Brain microvascular endothelial cell (primary cell): ENCODE results near the gene HSPA6.
"Not testable (repeated sequence)": the region's sequence is repeated elsewhere in the genome, so short reads cannot be mapped to it uniquely, and the experiment has no call there.

Experiments
- DNase-seq: peaks from one replicate; pipeline ENCODE4 v3.0.0-alpha.2; 2020
- H3K27ac ChIP-seq: fragments of 250-450 bp; sonication (Bioruptor Pico); 2 replicates; pipeline ENCODE4 v1.5.1; 2020; ENCODE audit warnings: mild to moderate bottlenecking, moderate library complexity
- H3K27me3 ChIP-seq: fragments of 250-450 bp; sonication (Bioruptor Pico); replicated peaks from 2 replicates; pipeline ENCODE4 v1.5.1; 2020; ENCODE audit warnings: mild to moderate bottlenecking
- H3K36me3 ChIP-seq: fragments of 250-450 bp; sonication (Bioruptor Pico); replicated peaks from 2 replicates; pipeline ENCODE4 v1.5.1; 2020; ENCODE audit warnings: mild to moderate bottlenecking
- H3K4me3 ChIP-seq: 2 replicates; pipeline ENCODE4 v1.5.1; 2011; ENCODE audit warnings: low read depth, mild to moderate bottlenecking, control low read depth, low read length, moderate library complexity
- in situ Hi-C: cut with HindIII; loops from 2 replicates; pipeline ENCODE4 v1.10.0; 2017; ENCODE audit warnings: low sequenced_read_pairs, low pct_ligation_motif_present

HSPA6 gene

DNA sequence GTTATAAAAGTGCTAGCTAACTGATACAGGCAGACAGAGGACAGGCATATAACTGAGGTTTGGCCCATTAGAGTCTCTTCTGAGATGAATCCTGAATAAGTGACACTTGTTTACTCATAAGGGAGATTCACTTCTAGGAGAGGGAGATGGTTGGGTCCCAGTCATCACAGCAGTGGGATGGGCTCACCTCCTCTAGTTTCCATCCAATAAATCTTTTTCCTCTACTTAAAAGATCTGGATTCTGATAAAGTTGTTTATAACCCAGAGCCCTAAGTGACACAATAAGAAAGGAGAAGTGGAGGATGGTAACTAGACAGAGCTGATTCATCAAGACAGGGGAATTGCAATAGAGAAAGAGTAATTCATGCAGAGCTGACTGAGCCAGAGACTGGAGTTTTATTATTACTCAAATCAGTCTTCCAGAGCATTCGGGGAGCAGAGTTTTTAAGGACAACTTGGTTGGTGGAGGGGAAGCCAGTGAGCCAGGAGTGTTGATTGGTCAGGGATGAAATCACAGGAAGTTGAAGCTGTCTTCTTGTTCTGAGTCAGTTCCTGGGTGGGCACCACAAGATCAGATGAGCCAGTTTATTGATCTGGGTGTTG is 30.6 kb downstream of the HSPA6 start:
- H3K27me3 ChIP-seq, in situ Hi-C loops, H3K27ac ChIP-seq, DNase-seq, H3K36me3 ChIP-seq, H3K4me3 ChIP-seq: not testable (repeated sequence)

DNA sequence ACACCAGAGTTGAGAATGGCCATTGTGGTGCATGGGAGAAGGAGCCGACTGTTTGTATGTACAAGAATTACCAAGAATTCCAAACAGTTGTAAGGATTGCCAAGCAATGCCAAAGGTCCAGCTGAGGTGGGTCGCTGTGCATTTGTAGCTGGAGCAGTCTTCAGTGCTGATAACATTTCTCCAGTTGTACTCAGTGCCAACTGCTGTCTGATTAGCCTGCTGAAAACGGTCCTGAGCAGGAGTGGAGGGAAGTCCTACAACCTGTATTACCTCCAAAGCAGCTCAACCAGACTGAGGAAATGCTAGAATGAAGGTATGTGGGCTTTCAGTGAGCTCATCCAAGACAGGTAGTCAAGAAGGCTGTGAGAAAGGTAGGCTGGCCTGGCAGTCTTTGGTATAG is 31.8 kb downstream of the HSPA6 start:
- H3K27me3 ChIP-seq, H3K27ac ChIP-seq, H3K4me3 ChIP-seq, H3K36me3 ChIP-seq, in situ Hi-C loops, DNase-seq: not testable (repeated sequence)

DNA sequence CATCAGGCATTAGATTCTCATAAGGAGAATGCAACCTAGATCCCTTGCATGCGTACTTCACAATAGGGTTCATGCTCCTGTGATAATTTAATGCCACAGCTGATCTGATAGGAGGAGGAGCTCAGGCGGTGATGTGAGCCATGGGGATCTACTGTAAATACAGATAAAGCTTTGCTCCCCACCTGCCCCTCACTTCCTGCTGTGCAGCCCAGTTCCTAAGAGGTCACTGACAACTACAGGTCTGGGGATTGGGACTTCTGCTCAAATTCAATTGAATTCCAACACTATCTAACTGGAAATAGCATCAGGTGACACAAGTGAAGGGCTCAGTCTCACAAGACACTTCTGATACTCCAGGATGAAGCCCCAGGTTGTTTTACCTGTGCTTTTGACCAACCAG is 32.6 kb downstream of the HSPA6 start:
- H3K27me3 ChIP-seq, H3K36me3 ChIP-seq, H3K27ac ChIP-seq, DNase-seq, in situ Hi-C loops, H3K4me3 ChIP-seq: not testable (repeated sequence)

DNA sequence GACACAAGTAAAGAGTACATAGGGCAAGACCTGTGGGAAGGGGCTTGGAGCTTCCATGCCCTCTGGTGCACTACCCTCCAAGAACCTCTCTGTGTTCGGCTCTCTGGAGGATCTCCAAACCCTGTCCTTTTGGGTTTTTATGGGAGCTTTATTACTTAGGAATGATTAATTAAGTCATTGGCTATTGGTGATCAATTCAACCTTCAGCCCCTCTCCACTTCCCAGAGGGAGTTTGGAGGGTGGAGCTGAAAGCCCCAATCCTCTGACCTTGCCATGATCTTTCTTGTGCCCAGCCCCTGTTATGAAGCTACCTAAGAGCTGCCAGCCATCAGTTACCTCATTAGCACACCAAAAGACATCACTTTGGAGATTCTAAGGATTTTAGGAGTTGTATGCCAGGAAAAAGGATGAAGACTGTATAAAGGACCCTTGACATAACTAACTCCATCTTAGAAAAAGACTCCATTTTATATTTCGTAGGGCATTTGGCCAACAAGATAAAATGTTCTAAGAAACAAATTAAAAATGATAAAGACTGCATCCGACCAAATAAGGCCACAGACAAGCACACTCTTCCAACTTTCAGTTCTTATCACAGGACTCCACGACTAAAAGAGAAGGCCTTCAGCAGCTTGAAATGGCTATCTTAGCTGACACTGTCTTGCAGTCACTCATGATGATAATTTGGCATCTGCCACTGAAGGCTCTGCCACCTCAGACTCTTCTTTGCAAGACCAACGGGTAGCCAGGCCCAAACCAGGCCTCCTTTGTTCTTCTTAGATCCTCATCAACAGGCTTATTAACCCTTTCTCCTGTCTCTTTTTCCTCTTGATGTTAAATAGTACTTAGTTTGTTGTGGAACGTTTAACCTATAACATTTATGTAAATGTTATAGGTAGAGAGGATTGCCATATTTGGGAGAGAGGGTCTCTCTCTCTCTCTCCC is 33.4 kb downstream of the HSPA6 start:
- H3K4me3 ChIP-seq, H3K36me3 ChIP-seq, in situ Hi-C loops, DNase-seq, H3K27me3 ChIP-seq, H3K27ac ChIP-seq: not testable (repeated sequence)

DNA sequence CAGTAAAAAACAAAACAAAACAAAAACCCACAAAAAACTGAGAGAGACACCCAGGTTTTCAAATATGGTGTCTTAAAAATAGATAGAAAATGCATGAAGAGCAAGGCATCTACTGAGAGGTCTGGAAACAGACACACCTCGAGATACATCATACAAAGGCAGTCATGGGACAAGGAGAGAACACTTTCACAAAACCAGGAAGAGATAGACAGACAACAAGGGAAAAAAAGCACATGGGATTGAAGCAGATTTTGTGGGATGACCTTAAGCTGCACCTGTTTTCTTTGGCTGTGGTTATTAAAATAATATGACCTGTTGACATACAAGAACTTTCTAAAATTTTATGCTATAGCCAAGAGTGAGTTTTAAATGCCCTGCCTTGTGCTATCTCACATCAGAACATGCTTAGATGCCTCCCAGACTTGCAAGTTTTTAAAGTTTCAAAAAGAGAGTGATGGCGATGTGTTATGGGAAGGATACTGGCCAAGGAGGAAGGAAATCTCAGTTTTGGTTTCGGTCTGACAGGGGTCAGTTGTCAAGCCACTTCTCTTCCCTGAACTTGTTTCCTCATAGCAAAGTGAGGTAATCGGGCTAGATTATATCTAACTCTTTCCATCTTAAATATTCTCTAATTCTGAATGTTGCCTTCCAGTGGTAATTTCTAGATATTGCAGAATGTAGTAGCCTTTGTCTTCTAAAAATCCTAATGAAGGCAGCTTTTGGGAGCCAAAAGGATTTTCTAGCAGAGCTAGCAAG is 36.8 kb downstream of the HSPA6 start:
- DNase-seq, H3K27ac ChIP-seq, H3K36me3 ChIP-seq, H3K4me3 ChIP-seq, H3K27me3 ChIP-seq, in situ Hi-C loops: not testable (repeated sequence)

DNA sequence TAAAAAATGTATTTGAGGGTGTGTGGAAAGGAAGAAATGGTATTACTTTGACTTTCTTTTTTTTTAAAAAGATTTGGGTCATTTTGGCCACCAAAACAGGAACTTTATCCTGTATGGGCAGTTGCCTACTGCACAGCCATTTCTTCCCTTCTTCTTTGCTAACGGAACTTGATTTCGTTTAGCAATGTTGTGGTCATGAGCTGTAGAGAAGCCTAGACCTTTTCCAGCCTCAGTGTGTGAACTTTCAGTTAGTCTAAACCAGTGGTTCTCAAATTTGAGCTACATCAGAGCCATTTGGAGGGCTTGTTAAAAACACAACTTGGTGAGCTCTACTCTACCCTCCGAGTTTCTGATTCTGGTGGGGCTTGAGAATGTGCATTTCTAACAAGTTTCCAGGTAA is 38.1 kb downstream of the HSPA6 start:
- H3K36me3 ChIP-seq, H3K27ac ChIP-seq, H3K4me3 ChIP-seq, DNase-seq, H3K27me3 ChIP-seq, in situ Hi-C loops: not testable (repeated sequence)

DNA sequence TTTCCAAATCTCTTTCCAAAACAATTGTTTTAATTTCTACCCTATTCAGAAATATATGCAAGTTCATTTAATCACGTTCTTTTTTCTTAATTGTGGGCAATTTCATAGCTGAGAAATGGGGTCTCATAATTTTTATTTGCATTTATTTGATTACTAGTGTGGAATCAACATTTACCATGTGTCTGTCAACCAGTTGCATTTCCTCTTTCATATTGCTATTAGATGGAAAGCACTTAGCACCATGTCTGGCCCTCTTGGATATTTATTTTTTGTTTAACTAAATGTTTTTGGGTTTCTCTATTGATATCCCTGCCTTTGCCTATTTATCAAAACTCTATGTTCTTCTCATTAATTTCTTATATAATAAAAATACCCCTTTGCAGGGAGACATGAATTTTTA is 39.2 kb downstream of the HSPA6 start:
- H3K27ac ChIP-seq, in situ Hi-C loops, H3K4me3 ChIP-seq: not testable (repeated sequence)

DNA sequence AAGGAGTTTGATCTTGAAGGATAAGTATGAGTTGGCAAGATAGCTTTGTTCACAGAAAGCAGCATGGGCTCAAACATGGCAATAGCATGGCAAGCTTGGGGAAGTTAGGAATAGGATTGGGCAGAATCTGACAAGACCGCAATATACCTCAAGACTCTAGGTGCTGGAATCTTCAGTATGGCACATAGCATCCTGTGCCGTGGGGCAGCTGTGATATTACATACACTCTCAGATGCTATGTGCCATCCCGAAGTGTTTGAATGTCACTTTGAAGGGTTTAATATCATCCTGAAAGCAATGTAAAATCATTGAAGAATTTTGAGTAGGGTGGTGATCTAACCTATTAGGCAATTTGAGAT is 42.2 kb downstream of the HSPA6 start:
- DNase-seq, H3K27ac ChIP-seq, in situ Hi-C loops, H3K36me3 ChIP-seq, H3K4me3 ChIP-seq, H3K27me3 ChIP-seq: not testable (repeated sequence)

More for the DNA sequence above, 39.2 kb downstream of the HSPA6 start:
- not testable (repeated sequence) for DNase-seq, H3K36me3 ChIP-seq, H3K27me3 ChIP-seq

DNA sequence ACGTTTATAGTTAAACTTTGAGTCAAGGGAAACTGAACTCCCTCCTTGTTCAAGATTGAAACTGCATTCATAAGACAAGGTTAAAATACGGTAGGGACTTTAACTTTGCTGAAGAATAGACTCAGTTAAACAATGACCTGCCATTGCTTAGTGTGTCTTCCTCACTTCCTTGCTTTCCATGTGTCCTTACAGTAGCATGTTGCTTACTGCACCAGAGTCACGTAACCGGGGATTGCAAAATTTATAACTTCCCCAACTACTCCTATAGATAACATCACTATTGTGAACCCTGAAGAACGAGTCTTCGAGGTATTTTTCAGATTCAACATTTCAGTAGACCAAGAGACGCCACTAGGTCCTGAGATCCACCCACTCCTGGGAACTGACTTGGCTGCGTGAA is 47.4 kb downstream of the HSPA6 start:
- in situ Hi-C loops, DNase-seq: not testable (repeated sequence)

More for the DNA sequence above, 47.4 kb downstream of the HSPA6 start:
- not testable (repeated sequence) for H3K36me3 ChIP-seq, H3K27ac ChIP-seq, H3K27me3 ChIP-seq, H3K4me3 ChIP-seq
